Left ventricle myocardium inferior (tissue), 1 donor: ENCODE measurements around the gene HMG20B. TPM values are rescaled to one million over a fixed set of nuclear protein-coding genes. Genes with fewer than 3 reads are reported as not detected.
"Not testable (repeated sequence)": the region's sequence is repeated elsewhere in the genome, so short reads cannot be mapped to it uniquely, and the experiment has no call there.

Source experiments
- DNase-seq: peaks from one replicate; pipeline ENCODE4 v3.0.0-alpha.2; 2020
- H3K27ac ChIP-seq: fragments of 200-600 bp; replicated peaks from 2 replicates; pipeline ENCODE4 v1.8.0; 2021
- H3K27me3 ChIP-seq: fragments of 200-600 bp; 2 replicates; pipeline ENCODE4 v1.8.0; 2021; ENCODE audit warnings: low read depth
- H3K36me3 ChIP-seq: fragments of 200-600 bp; 2 replicates; pipeline ENCODE4 v1.8.0; 2021
- H3K4me1 ChIP-seq: fragments of 200-600 bp; 2 replicates; pipeline ENCODE4 v1.8.0; 2021
- H3K4me3 ChIP-seq: fragments of 200-600 bp; 2 replicates; pipeline ENCODE4 v1.8.0; 2021; ENCODE audit warnings: mild to moderate bottlenecking, moderate library complexity
- H3K9me3 ChIP-seq: fragments of 200-600 bp; replicated peaks from 2 replicates; pipeline ENCODE4 v1.8.0; 2021
- intact Hi-C: fragments of 100-400 bp; cut with micrococcal nuclease; formaldehyde crosslinking; loops from one replicate; pipeline ENCODE4 v1.11.0; 2022
- total RNA-seq: library from RNA; stranded (reverse); fragmentation: NEBNext Ultra II Directional; extraction: Animal tissue kit (Norgen Biotek cat#: 25700); gene quantifications from one replicate; pipeline ENCODE4 v1.2.1, GENCODE V29; 2021
- TF ChIP-seq, protein P1 (sequence below): fragments of 200-600 bp; IDR thresholded peaks from 2 replicates; pipeline ENCODE4 v1.8.0; 2021; ENCODE audit warnings: antibody characterized with exemption, mild to moderate bottlenecking, borderline replicate concordance
- donor health status: DM: no; HTN: yes; CAD: no; lungs with severe emphysema.

The HMG20B gene
- total RNA-seq, 1 donor from 2014 or later: 34.8 TPM

DNA sequence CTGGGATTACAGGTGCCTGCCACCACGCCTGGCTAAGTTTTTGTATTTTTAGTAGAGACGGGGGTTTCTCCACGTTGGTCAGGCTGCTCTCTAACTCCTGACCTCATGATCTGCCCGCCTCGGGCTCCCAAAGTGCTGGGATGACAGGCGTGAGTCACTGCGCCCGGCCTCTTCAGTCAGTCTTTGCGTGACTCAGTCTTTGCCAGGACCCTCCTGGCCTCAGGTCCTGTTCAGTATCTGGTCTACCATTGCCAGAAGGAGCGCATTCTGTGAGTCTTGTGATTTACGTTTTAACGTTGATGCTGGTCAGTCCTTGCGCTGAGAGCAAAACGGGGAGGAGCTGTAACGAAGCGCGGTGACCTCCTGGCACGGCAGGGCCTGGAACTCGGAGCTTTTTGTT is 7.6 kb upstream of the HMG20B start:
- Histone ChIP-seq H3K4me1 (no peaks in the 10 kb centered on the region), H3K9me3 (no peaks in the 10 kb centered on the region), H3K27me3 (no peaks in the 10 kb centered on the region), H3K36me3 (no peaks in the 10 kb centered on the region), H3K27ac (no peak overlapping the region), H3K4me3 (no peak overlapping the region)
- intact Hi-C loops: no loop called here
- DNase-seq: no peak
- TF ChIP-seq, protein P1, sequence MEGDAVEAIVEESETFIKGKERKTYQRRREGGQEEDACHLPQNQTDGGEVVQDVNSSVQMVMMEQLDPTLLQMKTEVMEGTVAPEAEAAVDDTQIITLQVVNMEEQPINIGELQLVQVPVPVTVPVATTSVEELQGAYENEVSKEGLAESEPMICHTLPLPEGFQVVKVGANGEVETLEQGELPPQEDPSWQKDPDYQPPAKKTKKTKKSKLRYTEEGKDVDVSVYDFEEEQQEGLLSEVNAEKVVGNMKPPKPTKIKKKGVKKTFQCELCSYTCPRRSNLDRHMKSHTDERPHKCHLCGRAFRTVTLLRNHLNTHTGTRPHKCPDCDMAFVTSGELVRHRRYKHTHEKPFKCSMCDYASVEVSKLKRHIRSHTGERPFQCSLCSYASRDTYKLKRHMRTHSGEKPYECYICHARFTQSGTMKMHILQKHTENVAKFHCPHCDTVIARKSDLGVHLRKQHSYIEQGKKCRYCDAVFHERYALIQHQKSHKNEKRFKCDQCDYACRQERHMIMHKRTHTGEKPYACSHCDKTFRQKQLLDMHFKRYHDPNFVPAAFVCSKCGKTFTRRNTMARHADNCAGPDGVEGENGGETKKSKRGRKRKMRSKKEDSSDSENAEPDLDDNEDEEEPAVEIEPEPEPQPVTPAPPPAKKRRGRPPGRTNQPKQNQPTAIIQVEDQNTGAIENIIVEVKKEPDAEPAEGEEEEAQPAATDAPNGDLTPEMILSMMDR: no peak

DNA sequence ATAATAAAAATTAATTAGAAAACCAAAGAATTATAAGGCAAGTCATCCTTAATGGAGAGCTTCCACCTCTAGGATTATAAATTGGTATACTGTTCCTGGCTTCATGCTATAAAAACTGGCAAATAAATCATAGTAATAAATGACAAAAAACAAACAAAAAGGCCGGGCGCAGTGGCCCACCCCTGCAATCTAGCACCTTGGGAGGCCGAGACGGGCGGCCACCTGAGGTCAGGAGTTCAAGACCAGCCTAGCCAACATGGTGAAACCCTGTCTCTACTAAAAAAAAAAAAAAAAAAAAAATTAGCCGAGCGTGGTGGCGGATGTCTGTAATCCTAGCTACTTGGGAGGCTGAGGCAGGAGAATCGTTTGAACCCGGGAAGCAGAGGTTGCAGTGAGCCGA is 2.7 kb upstream of the HMG20B start:
- DNase-seq: not testable (repeated sequence)

DNA sequence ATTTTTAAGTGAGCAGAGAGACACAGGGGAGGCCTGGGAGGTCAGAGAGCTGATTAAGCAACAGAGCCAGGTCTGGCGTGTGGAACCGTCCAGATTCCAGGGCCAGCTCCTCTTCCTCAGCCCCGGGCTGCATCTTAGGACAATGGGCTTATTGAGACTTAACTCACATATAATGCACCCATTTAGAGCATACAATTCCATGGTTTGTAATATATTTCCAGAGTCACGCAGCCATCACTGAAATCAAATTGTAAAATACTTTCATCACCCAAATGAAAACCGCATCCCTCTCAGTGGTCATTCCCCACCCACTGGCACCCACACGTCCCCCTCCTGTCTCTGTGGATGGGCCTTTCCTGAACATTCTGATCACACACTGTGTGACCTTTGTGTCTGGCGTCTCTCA is 2.1 kb upstream of the HMG20B start:
- Histone ChIP-seq H3K27ac (no peak overlapping the region), H3K4me1 (peaks cover 21% of the 10 kb centered on the region), H3K4me3 (no peak overlapping the region), H3K27me3 (no peaks in the 10 kb centered on the region), H3K9me3 (no peaks in the 10 kb centered on the region), H3K36me3 (peaks cover 2% of the 10 kb centered on the region)
- intact Hi-C loops: no loop called here
- DNase-seq: no peak
- TF ChIP-seq, protein P1: no peak

More for the DNA sequence above, 2.7 kb upstream of the HMG20B start:
- H3K36me3 ChIP-seq, H3K9me3 ChIP-seq, H3K27me3 ChIP-seq, H3K4me3 ChIP-seq, intact Hi-C loops, H3K27ac ChIP-seq: not testable (repeated sequence)
- H3K4me1 ChIP-seq: peaks cover 18% of the 10 kb centered on the region

DNA sequence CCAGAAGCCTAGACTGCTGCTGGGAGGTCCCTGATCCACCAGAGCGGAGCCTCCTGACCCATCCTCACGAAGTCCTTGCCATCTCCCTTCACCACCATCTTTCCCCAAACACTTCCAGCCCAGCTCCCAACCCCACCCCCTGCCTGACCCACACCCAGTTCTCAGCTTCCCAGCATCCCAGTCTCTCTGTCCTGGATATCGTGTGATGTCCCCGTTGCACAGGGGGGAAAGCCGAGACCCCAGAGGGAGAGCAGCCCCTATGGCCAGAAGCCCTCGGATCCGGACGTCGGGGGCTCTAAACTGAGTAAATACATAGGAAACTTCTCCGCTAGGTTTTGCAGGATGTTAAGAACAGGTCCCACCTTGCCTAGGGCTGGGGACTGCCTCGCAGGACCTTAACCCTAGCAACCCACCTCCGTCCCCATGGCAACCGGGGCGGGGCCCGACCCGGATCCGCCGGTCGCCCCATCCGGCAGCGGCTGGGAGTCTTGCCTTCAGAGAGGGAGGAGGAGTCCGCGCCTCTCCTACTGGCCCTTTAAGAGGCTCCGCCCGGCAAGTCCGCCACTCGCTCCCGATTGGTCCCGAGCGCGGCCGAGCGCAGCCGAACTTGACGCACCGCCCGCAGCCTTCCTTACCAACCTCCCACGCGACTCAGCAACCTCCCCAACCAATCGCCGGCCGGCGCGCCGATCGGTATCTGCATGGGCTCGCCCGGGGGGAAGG is 451 bp upstream of the HMG20B start:
- intact Hi-C loops: no loop called here

DNA sequence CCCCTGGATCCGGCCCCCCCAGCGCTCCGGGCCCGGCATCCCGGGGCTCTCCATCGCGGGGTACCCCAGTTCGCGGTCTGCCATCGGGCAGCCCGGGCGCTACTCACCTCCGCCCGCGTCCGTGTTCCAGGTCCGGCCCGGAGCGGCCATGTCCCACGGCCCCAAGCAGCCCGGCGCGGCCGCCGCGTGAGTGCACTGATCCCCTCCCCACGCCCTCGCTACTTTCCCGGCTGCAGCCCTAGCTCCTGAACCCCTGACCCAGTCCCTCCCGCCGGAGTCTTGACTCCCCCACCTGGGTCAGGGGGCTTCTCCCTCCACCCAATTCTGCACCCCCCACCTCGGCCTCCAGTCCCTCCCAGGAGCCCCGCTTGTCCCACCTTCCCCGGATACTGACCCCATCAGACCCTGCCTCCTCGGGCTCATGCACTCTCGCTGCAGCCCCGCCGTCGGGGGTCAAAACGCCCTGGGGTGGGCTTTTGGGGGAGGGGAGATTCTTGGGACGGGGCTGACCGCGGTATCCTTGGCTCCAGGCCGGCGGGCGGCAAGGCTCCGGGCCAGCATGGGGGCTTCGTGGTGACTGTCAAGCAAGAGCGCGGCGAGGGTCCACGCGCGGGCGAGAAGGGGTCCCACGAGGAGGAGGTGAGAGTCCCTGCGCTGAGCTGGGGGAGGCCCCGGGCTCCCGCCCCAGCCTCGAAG is 566 bp downstream of the HMG20B start:
- peaks cover 2% of the 10 kb centered on the region for H3K36me3 ChIP-seq
- no peaks in the 10 kb centered on the region for H3K9me3 ChIP-seq
- H3K4me3 ChIP-seq: peak overlapping the region; percentile 100
- TF ChIP-seq, protein P1: no peak
- DNase-seq: no peak
- peak overlapping the region; percentile 82 for H3K27ac ChIP-seq
- H3K4me1 ChIP-seq: peaks cover 34% of the 10 kb centered on the region
- intact Hi-C loops: no loop called here
- H3K27me3 ChIP-seq: no peaks in the 10 kb centered on the region

More for the DNA sequence above, 451 bp upstream of the HMG20B start:
- Histone ChIP-seq H3K36me3 (peaks cover 2% of the 10 kb centered on the region), H3K27ac (peak overlapping the region; percentile 82), H3K27me3 (no peaks in the 10 kb centered on the region), H3K4me3 (peak overlapping the region; percentile 100), H3K4me1 (peaks cover 34% of the 10 kb centered on the region), H3K9me3 (no peaks in the 10 kb centered on the region)
- DNase-seq: peak; percentile 100
- TF ChIP-seq, protein P1: no peak
